Measurements from ENCODE around the gene CAMK2D.

Gene CAMK2D

GRCh38 chr4:113559947-113560346, 201.6 kb downstream of the CAMK2D start:
- no peak for DNase-seq

GRCh38 chr4:113556382-113557134, 205.0 kb downstream of the CAMK2D start:
- DNase-seq: no peak

- DNase-seq: no peak
Observed at GRCh38 chr4:113555868-113556267, 205.7 kb downstream of the CAMK2D start.

- DNase-seq: no peak
Observed at GRCh38 chr4:113553082-113553481, 208.5 kb downstream of the CAMK2D start.

GRCh38 chr4:113550510-113550909, 211.0 kb downstream of the CAMK2D start:
- no peak for DNase-seq

- no peak for DNase-seq
Observed at GRCh38 chr4:113548303-113548702, 213.2 kb downstream of the CAMK2D start.

GRCh38 chr4:113547487-113548042, 214.0 kb downstream of the CAMK2D start:
- DNase-seq: peak; percentile 69

- peak; percentile 19 for DNase-seq
Observed at GRCh38 chr4:113541933-113542332, 219.6 kb downstream of the CAMK2D start.

- peak; percentile 45 for DNase-seq
Observed at GRCh38 chr4:113540859-113541258, 220.7 kb downstream of the CAMK2D start.

GRCh38 chr4:113539408-113539807, 222.1 kb downstream of the CAMK2D start:
- no peak for DNase-seq

GRCh38 chr4:113537628-113538027, 223.9 kb downstream of the CAMK2D start:
- DNase-seq: no peak

GRCh38 chr4:113537203-113537602, 224.3 kb downstream of the CAMK2D start:
- DNase-seq: peak; percentile 16

GRCh38 chr4:113534711-113535110, 226.8 kb downstream of the CAMK2D start:
- no peak for DNase-seq

- DNase-seq: no peak
Observed at GRCh38 chr4:113531572-113531971, 230.0 kb downstream of the CAMK2D start.

- no peak for DNase-seq
Observed at GRCh38 chr4:113528395-113528794, 233.1 kb downstream of the CAMK2D start.

GRCh38 chr4:113525521-113525920, 236.0 kb downstream of the CAMK2D start:
- DNase-seq: no peak

- DNase-seq: no peak
Observed at GRCh38 chr4:113524505-113525186, 236.9 kb downstream of the CAMK2D start.

GRCh38 chr4:113524096-113524495, 237.4 kb downstream of the CAMK2D start:
- no peak for DNase-seq

GRCh38 chr4:113522433-113522832, 239.1 kb downstream of the CAMK2D start:
- DNase-seq: no peak

GRCh38 chr4:113513382-113513781, 248.2 kb downstream of the CAMK2D start:
- DNase-seq: no peak

- DNase-seq: no peak
Observed at GRCh38 chr4:113512880-113513279, 248.7 kb downstream of the CAMK2D start.

- no peak for DNase-seq
Observed at GRCh38 chr4:113511944-113512343, 249.6 kb downstream of the CAMK2D start.

GRCh38 chr4:113509851-113510250, 251.7 kb downstream of the CAMK2D start:
- DNase-seq: no peak

- no peak for DNase-seq
Observed at GRCh38 chr4:113505044-113505443, 256.5 kb downstream of the CAMK2D start.
